Prostate gland (tissue), 2 donors: ENCODE measurements around the gene EXTL1.

Experiments
- CTCF ChIP-seq, 4 experiments: fragments of 200-600 bp in 2 of 4; fragments of 450-650 bp in 2 of 4; sonication (generic) in 2 of 4; IDR thresholded peaks; 1 replicate in 3 of 4; 2 replicates in 1 of 4; pipeline ENCODE4 v1.5.1; 2016 to 2019; ENCODE audit warnings: antibody characterized with exemption in 4 of 4, mild to moderate bottlenecking in 2 of 4, moderate library complexity in 2 of 4
- POLR2A ChIP-seq: fragments of 450-650 bp; IDR thresholded peaks from one replicate; pipeline ENCODE4 v1.6.1; 2016; ENCODE audit warnings: antibody characterized with exemption, mild to moderate bottlenecking

- TF ChIP-seq CTCF (IDR thresholded peaks at IDR 0.05) (no peak), POLR2A (no peak)
Observed at GRCh38 chr1:26016953-26017545, 4.5 kb upstream of the EXTL1 start.
